Nephron progenitor cell (in vitro differentiated cells): ENCODE results near the gene PDE4B.

Experiments used
- DNase-seq: peaks from one replicate; pipeline ENCODE4 v3.0.0; 2021
- H3K27ac Mint-ChIP-seq: 2 replicates; pipeline ENCODE4 v1.8.0; 2021; ENCODE audit warnings: mild to moderate bottlenecking, moderate library complexity, mixed read lengths
- H3K27me3 Mint-ChIP-seq: 2 replicates; pipeline ENCODE4 v1.8.0; 2021; ENCODE audit warnings: mild to moderate bottlenecking, low read depth, mixed read lengths; ENCODE audit not compliant: poor library complexity
- H3K36me3 Mint-ChIP-seq: 2 replicates; pipeline ENCODE4 v1.8.0; 2021; ENCODE audit warnings: low read depth, mixed read lengths
- H3K4me1 Mint-ChIP-seq: 2 replicates; pipeline ENCODE4 v1.8.0; 2021; ENCODE audit warnings: mixed read lengths
- H3K4me3 Mint-ChIP-seq: 2 replicates; pipeline ENCODE4 v1.8.0; 2021; ENCODE audit warnings: mild to moderate bottlenecking, moderate library complexity, mixed read lengths
- H3K9me3 Mint-ChIP-seq: 2 replicates; pipeline ENCODE4 v1.8.0; 2021; ENCODE audit warnings: mild to moderate bottlenecking, moderate library complexity, mixed read lengths
- CTCF ChIP-seq: fragments of 200-600 bp; sonication (generic); IDR thresholded peaks from 2 replicates; pipeline ENCODE4 v1.5.0; 2021; ENCODE audit warnings: antibody characterized with exemption

Gene PDE4B

GRCh38 chr1:66372522-66373101 lies 579.9 kb downstream of the PDE4B start:
- no peak overlapping the region for H3K27ac Mint-ChIP-seq
- H3K4me1 Mint-ChIP-seq = peaks cover 11% of the 10 kb centered on the region
- no peaks in the 10 kb centered on the region for H3K27me3 Mint-ChIP-seq
- no peak for TF ChIP-seq CTCF
- no peaks in the 10 kb centered on the region for H3K9me3 Mint-ChIP-seq
- DNase-seq = no peak
- no peak overlapping the region for H3K4me3 Mint-ChIP-seq
- H3K36me3 Mint-ChIP-seq = peaks cover 45% of the 10 kb centered on the region

GRCh38 chr1:66373157-66373591 lies 580.5 kb downstream of the PDE4B start:
- Mint-ChIP-seq H3K27me3 (no peaks in the 10 kb centered on the region), H3K27ac (no peak overlapping the region), H3K4me1 (peaks cover 11% of the 10 kb centered on the region), H3K9me3 (no peaks in the 10 kb centered on the region), H3K36me3 (peaks cover 42% of the 10 kb centered on the region), H3K4me3 (no peak overlapping the region)
- TF ChIP-seq CTCF = no peak
- DNase-seq = no peak

- Mint-ChIP-seq H3K9me3 (no peaks in the 10 kb centered on the region), H3K27me3 (no peaks in the 10 kb centered on the region), H3K4me3 (no peak overlapping the region), H3K27ac (no peak overlapping the region), H3K36me3 (peaks cover 34% of the 10 kb centered on the region), H3K4me1 (peaks cover 11% of the 10 kb centered on the region)
- no peak for DNase-seq
- no peak for TF ChIP-seq CTCF
Observed at GRCh38 chr1:66374148-66374547, 581.5 kb downstream of the PDE4B start.

- no peak overlapping the region for H3K27ac Mint-ChIP-seq
- H3K36me3 Mint-ChIP-seq = peaks cover 30% of the 10 kb centered on the region
- peaks cover 11% of the 10 kb centered on the region for H3K4me1 Mint-ChIP-seq
- DNase-seq = no peak
- H3K4me3 Mint-ChIP-seq = no peak overlapping the region
- TF ChIP-seq CTCF = no peak
- no peaks in the 10 kb centered on the region for H3K27me3 Mint-ChIP-seq
- no peaks in the 10 kb centered on the region for H3K9me3 Mint-ChIP-seq
Observed at GRCh38 chr1:66374561-66375111, 581.9 kb downstream of the PDE4B start.

GRCh38 chr1:66375125-66375524 lies 582.4 kb downstream of the PDE4B start:
- Mint-ChIP-seq H3K27me3 (no peaks in the 10 kb centered on the region), H3K4me1 (peaks cover 11% of the 10 kb centered on the region), H3K4me3 (no peak overlapping the region), H3K9me3 (no peaks in the 10 kb centered on the region), H3K36me3 (peaks cover 30% of the 10 kb centered on the region), H3K27ac (no peak overlapping the region)
- no peak for DNase-seq
- no peak for TF ChIP-seq CTCF
